HG03571 (cell line): ENCODE data around the gene MLH3.

ENCODE experiments used
- ATAC-seq: cut with Tn5 transposase; IDR thresholded peaks from one replicate; pipeline ENCODE4 v1.9.1; 2021; ENCODE audit not compliant: unreplicated experiment

The MLH3 gene

GRCh38 chr14:74973003-74973653 is 78.1 kb downstream of the MLH3 start:
- ATAC-seq = no peak

- ATAC-seq = no peak
Measured at GRCh38 chr14:74968811-74969210, 82.5 kb downstream of the MLH3 start.

- ATAC-seq = no peak
Measured at GRCh38 chr14:74965486-74966153, 85.6 kb downstream of the MLH3 start.

- no peak for ATAC-seq
Measured at GRCh38 chr14:74964787-74965485, 86.3 kb downstream of the MLH3 start.
